Smooth muscle cell of the brain vasculature (primary cell): ENCODE data around the gene DPYSL4.

Experiments
- DNase-seq: peaks from one replicate; pipeline ENCODE4 v3.0.0-alpha.2; 2012; ENCODE audit warnings: low read depth, low spot score

The DPYSL4 gene

DNA sequence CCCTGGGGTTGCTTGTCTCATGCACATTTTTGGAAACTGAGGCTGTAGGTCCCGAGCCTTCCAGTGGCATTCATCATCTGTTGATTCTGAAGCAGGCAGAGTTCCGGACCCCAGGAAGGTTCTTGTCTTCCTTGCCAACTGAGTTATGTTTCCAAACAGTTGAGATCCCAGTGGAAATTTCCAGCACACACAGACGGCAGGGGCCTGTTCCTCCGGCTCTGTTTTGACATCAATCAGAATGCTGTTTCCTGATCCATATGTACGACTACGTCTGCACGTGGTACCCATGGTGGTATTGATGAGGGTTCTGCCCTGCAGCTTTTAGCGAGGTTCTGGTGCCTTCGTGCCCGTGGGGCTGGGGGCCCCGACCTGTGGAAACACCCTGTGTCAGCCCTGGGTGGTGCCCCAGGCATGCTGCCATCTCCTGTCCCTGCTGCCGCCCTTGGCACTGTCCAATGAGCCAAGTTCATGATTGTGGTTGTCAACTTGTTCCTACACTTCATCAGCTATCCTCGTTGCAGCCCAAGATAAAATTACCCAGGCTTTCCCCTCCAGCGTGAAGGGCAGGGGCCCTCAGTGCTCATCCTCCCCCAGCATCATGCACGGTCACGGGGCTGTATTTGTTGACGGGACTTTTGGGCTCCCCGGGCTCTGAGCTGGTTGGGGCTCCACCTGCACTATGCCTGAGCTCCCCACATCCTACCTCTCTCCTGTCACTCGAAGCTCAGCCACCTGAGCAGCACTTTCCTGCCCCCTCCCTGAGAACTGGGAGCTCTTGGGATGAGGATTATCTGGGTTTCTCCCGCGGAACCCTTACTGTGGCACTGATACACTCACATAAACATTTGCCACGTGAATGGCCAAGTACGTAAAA is 7.8 kb upstream of the DPYSL4 start:
- DNase-seq, result no peak

DNA sequence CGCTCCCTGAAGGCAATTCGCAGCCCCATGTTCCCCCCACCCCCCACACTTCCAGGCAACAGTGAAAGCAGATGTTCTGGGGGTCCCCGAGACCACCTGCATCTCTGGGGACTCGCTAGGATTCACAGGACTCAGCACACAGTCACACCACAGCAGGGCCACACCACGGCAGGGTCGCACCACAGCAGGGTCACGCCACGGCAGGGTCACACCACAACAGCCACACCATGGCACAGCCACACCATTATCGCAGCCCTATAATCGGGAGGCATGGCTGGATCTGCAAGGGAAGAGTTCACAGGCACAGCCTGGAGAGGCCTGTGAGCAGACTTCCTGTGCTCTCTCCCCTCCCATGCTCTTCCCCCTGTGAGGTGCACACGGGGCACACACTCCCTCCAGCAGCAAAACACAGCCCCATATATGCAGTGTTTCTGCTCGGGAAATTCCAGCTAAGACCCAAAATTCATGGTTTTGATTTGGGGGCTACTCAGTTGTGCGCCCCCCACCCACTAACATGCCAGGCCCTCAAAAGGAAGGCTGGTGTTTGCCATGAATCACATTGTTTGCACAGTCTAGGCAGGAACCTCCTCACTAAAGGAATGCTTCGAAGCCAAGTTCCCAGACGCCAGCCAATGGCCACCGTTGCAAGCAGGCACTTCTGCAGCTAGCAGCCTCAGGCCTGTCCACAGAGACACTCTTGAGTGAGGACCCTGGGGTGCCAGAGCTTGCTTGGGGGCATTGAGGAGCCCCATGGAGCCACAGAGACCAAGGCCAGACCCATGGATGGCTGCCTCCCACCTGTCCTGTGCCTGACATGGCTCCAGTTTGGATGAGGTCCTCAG is 7.0 kb upstream of the DPYSL4 start:
- DNase-seq, result no peak

DNA sequence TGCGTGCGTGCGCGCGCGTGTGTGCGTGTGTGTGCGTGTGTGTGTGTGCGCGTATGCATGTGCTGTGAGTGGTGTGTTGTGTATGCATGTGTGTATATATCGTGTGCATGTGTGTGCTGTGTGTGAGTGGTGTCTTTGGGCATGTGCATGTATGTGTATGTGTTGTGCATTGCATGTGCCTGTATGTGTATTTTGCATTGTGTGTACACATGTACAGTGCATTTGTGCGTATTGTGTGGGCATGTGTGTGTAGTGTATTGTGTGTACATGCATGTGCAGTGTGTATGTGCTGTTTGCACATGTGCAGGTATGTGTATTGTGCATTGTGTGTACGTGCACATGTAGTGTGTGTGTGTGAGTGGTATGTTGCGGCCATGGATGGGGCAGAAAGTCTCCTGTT is 6.0 kb upstream of the DPYSL4 start:
- DNase-seq, result no peak

DNA sequence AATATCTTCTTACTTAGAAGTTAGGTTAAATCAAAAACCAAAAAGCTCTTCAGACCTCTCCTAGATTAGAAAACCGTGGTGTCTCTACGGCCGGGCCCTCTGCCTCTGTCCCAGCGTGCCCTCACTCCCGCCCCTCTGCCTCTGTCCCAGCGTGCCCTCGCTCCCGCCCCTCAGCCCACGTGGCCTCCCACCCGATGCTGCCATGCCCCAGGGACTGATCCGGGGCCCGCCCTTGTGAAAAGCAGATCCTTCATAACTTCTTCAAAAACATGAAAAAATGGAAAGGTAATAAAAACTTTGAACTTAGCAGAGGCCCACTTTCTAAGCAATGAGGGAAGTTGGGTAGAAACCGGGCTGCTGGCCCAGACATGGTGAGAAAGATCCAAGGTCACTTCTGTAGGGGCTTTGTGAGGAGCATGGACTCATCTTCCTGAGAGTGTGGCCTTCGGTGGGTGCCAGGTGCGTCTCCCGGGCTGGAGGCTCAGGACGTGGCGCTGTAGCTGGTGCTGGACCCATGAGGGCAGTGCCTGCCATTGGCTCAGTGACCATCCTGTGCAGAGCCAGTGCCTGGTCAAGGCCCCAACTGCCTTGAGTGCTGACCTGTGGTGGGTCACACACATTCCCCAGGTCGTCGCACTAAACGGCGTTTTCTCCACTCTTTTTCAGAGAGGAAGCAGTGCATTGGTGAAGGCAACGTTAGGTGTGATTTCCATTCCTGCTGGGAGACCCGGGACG is 4.9 kb upstream of the DPYSL4 start:
- DNase-seq, result no peak

DNA sequence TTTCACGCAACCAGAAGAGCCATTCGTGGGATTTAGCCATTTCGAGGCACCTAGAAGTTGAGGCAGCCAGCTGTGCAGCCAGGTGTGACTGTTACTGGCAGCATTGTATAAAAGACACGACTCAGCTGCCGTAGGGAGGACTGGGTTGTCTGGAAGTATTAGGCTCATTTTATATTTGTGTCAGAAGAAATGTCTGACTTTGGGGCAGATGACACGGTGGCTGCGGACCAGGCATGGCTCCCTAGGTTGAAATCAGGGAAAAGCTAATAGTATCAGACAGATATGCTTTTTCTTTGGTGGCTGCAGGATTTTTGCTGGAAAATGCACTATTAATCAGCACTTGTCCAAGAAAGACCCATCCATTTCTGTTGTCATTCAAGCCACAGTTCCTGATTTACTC is 4.2 kb upstream of the DPYSL4 start:
- DNase-seq, result no peak

DNA sequence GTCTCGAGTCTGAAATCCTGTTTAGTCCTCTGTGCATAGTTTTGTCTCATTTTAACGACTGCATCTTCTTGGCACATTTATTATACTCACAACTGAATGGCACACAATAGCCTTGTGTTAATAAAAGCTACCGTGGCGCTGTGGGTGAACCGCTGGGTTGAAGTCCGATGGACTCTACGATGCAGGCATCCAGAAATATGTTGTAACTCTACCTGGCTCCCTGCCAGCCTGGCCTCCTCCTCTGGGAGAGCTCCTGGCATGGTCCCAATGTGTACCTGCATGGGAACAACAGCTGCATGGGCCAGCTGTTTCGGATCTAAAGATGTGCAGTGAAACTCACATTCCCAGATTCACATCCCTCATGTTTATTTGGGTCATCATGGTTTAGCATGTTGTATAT is 3.7 kb upstream of the DPYSL4 start:
- no peak for DNase-seq

DNA sequence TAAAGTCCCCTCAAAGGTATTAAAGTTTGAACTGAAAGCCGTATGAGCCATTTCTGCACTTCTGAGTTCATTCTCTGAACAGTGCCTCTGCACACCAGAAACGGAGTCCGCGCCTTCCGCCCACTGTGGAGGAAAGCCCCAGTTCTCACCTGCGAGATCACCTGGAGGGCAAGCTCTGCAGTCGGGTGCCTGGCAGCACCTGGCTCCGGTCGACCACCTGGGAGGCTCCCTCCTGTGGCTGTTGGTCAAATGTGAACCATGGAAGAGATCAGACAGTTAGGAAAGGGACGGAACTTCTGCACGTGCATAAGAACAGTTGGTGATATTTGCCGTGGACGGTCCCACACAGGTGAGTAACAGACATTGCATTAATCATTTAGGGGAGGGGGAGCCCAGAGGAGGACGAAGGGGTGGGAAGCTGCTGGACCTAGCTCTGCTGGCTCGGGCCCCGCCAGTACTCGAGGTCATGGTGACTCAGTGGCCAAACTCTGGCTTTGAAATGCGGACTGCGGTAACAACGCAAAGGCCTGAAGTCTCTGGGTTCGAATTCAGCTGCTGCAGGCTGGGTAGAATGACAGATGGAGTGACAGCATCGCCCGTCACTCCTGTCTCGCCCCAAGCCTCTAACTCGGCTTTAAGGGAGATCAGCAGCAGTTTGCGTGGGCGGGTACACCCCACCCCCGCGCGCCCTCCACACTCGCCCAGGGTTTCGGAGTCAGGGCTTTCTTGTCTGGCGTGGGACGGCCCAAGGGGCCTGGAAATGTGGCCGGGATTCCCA is 1.7 kb upstream of the DPYSL4 start:
- no peak for DNase-seq

GRCh38 chr10:132185601-132186487 is 904 bp upstream of the DPYSL4 start:
- no peak for DNase-seq

DNA sequence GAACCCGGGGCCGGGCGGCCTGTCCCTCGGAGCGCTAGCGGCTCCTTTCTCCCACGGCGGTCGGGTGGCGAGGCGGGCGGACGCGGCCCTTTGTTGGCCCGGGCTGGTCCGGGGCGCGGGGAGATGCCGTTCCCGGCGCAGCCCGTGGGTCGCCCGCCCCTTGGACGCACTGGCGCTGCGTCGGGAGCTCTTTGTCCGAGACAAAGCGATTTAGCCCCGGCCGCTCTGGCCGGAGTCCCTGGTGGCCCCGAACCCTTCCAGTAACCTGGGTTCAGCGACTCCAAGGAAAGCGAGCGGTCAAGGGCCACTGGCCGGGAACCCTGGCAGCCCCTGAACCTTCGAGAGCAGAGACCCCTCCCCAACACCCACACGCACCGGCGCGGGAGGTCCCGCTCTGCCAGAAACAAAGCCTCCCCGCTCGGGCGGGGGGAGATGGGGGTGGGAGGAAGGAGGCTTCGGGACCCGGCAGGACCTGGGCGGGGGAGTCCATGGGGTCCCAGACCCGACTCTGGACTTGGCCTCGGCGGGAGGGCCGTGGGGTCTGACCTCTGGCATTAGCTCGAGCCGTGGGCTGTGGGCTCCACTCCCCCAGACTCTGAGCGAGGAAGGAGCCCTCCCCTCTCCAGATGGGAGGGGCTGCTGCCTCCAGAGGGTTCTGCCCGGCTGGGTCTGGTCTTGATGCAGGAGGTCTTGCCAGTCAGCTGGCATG is 836 bp downstream of the DPYSL4 start:
- DNase-seq, result no peak

DNA sequence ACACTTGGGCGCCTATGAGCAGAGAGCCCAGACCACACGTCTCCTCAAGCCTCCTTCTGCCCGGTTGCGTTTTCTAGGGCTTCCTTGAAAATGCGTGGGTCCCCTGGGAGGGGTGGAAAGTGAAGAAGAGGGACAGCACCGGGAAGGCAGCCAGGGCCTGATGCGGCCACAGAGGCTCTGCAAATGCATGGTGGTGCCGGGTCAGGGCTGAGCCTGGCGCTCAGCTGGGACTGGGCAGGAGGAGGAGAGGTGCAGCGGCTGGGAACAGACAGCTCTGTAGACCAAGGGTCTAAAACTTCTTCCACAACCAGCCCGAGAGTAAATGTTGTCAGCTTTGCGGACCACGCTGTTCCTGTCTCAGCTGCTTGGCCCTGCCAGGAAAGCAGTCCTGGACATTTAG is 1.6 kb downstream of the DPYSL4 start:
- DNase-seq, result no peak

- DNase-seq, result no peak
These were observed 2.3 kb downstream of the DPYSL4 start for GRCh38 chr10:132189016-132189415.

DNA sequence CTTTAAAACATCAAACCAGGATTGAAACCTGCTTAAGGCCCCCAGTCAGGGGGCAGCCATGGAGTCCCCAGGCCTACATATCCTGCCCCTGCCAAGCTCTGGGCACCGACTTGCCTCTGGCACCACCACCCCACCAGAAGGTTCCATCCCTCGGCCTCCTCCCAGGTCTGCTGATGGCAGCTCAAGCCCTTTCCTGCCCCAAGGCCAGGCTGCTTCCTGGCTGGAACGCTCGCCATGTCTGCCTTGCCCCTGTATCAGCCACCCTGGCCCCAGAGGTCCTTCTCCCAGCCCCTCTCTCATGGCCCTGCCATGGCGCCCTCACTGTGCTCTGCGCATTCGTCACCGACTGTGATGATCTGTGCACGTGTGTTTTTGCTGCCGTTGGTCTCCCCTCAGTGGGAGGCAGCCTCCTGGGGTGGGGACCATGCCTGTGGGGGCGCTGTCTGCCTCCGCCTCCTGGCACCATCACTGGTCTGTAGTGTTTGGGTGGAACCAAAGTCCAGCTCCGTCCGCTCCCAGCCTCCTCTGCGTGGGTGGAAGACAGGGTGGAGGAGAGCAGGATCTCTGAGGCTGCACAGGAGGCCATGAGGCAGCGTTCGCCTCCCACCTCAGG is 3.2 kb downstream of the DPYSL4 start:
- DNase-seq, result no peak

DNA sequence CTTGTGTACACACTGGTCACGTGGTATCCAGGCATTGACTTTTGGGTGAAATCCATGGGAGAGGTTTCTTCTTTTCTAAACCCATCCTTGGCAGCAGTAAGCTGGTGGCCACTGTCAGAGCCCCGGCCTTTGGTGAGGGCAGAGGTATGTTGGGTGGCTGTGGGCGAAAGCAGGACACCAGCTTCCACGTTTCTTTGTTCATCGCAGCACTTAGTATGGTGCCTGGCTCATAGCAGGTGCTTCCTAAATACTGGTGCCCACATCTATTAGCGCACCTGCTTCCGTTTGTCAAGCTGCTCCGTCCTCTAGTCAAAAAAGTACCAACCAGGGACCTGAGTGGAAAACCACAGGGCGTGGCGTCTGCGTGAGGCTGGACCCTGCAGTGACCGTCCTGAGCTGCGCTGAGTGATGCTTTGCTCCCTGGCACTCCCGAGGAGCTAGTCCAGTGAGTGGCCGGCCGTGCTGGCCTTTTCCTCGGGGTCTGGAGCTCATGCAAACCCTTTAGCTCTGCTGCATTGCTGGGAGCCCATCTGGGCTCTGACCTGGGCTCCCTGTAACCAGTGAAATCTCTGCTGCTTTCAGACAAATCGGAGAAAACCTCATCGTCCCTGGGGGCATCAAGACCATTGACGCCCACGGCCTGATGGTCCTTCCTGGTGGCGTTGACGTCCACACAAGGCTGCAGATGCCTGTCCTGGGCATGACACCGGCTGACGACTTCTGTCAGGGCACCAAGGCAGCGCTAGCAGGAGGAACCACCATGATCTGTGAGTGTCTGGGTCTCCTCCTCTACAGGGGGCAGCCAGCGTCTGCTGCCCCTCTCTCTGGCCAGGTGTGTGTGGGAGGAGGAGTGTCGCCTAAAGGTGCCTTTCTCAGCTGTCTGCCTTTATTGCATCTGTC is 5.6 kb downstream of the DPYSL4 start:
- DNase-seq, result no peak

- DNase-seq, result no peak
These were observed 6.4 kb downstream of the DPYSL4 start for GRCh38 chr10:132192991-132193665.

DNA sequence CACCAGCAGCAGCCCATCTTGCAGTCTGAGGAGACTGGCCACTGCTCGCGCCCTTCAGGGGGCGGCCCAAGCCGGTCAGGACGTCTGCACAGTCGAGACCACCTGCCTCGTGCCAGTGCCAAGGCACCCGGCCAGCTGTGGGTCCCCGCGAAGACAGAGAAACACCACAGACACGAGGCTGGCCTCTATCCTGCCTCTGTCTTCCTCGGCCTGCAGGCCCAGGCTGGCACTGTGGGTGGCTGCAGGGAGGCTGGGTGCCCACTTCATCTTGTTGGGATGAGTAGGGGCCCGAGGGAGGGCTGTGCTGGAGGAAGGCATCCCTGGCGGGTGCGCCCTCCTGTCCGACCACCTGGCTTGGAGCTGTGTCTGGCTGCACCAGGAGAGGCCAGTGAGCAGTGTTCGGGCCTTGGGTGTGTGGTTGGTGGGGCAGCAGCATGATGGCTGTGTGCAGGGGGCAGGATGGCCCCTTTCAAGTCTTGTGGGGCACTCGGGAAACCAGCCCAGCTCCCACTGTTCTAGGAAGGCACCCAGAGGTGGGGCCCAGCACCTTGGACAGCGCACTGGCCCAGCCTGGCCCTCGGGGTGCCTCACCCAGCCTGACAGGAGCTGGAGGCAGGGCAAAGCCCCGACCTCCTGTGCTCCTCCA is 7.3 kb downstream of the DPYSL4 start:
- no peak for DNase-seq

GRCh38 chr10:132194726-132195125 is 8.0 kb downstream of the DPYSL4 start:
- no peak for DNase-seq
